ENCODE data around the gene ADO. TPM values are rescaled to one million over a fixed set of nuclear protein-coding genes. Genes with fewer than 3 reads are reported as not detected.

The ADO gene
- 22.4 TPM for polyA plus RNA-seq (2013, experiment 1 of 2)
- polyA plus RNA-seq (2013, experiment 2 of 2), result 22.3 TPM

DNA sequence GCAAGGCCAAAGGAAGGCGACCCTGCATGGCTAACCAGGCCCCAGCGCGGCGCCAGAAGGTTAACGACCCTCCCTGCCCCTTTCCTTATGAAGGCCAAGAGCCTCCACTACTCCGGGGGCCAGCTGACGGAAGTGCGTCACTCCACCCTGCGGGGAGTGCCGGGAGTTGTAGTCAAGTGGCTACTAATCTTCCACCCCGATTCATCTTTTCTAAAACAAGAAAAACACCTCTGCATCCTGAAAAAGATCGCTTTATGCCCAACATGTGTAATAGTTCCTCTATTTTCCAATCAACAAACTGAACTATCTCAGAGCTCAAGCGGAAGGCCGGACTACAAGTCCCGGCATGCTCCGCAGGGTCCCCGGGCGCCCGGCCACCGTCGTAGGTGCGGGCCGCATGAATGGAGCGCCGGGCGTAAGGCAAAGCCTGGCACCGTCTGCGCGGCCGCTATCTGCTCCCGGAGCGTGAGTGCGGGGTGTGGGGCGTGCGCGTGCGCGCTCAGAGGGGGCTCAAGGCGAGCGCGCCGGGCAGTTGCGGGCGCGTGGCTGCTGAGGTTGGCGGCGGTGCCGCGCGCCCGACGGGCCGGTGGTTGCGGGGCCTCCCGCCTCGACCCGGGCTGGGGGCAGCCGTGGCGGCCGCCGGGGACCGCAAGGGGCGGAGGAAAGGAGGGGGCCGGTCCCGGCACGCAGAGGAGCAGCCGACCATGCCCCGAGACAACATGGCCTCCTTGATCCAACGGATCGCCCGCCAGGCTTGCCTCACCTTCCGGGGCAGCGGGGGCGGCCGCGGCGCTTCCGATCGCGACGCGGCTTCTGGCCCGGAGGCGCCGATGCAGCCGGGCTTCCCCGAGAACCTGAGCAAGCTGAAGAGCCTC lies at the start of gene ADO:
Gene ADO (plus strand): TSS at position 365 of the 875 bp plus-strand sequence. CDS start 340 bp downstream, at position 705.
- peak within 1 kb of the TSS; percentile 100 for H3K56ac ChIP-seq (ENCODE audit: low read length)
- H3K79me2 ChIP-seq (ENCODE audit: control insufficient read depth, insufficient read depth, low read length), result peaks cover 17% of the 10 kb centered on the region
- H3K36me3 ChIP-seq (ENCODE audit: control insufficient read depth, insufficient read depth, low read length), result no peaks in the 10 kb centered on the region
- no CpG with 5 or more reads among the region's 87 CpGs for WGBS (ENCODE audit: extremely low coverage, insufficient coverage, low lambda C conversion rate)
- H3K4me1 ChIP-seq (ENCODE audit: control insufficient read depth, low read depth, low read length), result no peaks in the 10 kb centered on the region
- peak; percentile 94 for DNase-seq
- H3K27me3 ChIP-seq (ENCODE audit: insufficient read depth, low read length, poor library complexity), result no peaks in the 10 kb centered on the region
- H2AK5ac ChIP-seq (ENCODE audit: low read length), result no peak within 1 kb of the TSS
- no peak within 1 kb of the TSS for H2BK120ac ChIP-seq (ENCODE audit: low read depth, low read length)
- peak within 1 kb of the TSS; percentile 85 for H3K4me2 ChIP-seq (ENCODE audit: low read length)
- H3K18ac ChIP-seq (ENCODE audit: low read length), result peak within 1 kb of the TSS; percentile 86
- peak within 1 kb of the TSS; percentile 95 for H4K5ac ChIP-seq (ENCODE audit: low read length)
- H3K9ac ChIP-seq (ENCODE audit: low read length), result peak within 1 kb of the TSS; percentile 96
- peak within 1 kb of the TSS; percentile 59 for H3K4ac ChIP-seq (ENCODE audit: low read depth, low read length)
- H3K79me1 ChIP-seq (ENCODE audit: low read length), result peaks cover 5% of the 10 kb centered on the region
- H2BK5ac ChIP-seq (ENCODE audit: low read length), result no peak within 1 kb of the TSS
- peak within 1 kb of the TSS; percentile 43 for H4K8ac ChIP-seq (ENCODE audit: low read depth, low read length)
- no peak within 1 kb of the TSS for H2BK15ac ChIP-seq (replicated peaks; ENCODE audit: low read depth)
- H3K27ac ChIP-seq (ENCODE audit: low read depth, low read length), result peak within 1 kb of the TSS; percentile 66
- peak within 1 kb of the TSS; percentile 94 for H3K4me3 ChIP-seq (ENCODE audit: low read length)
- peak within 1 kb of the TSS; percentile 85 for H3K23ac ChIP-seq (ENCODE audit: low read length)

DNA sequence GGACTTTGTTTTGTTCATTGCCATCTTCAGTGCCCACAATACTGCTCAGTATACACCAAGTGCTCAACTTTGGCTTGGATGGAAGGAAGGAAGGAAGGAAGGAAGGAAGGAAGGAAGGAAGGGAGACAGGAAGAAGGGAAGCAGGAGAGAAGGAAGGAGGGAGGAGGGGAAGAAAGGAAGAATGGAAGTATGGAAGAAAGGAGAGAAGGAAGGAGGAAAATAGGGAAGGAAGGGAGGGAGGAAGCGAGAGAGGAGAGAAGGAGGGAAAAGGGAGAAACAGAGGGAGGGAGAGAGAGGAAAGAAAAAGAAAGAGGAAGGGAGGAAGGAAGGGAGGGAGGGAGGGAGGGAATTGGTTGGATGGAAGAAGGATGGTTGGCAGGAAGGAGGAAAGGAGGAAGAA lies 49.6 kb upstream of the ADO start:
- no peaks in the 10 kb centered on the region for H3K79me2 ChIP-seq (ENCODE audit: control insufficient read depth, insufficient read depth, low read length)

DNA sequence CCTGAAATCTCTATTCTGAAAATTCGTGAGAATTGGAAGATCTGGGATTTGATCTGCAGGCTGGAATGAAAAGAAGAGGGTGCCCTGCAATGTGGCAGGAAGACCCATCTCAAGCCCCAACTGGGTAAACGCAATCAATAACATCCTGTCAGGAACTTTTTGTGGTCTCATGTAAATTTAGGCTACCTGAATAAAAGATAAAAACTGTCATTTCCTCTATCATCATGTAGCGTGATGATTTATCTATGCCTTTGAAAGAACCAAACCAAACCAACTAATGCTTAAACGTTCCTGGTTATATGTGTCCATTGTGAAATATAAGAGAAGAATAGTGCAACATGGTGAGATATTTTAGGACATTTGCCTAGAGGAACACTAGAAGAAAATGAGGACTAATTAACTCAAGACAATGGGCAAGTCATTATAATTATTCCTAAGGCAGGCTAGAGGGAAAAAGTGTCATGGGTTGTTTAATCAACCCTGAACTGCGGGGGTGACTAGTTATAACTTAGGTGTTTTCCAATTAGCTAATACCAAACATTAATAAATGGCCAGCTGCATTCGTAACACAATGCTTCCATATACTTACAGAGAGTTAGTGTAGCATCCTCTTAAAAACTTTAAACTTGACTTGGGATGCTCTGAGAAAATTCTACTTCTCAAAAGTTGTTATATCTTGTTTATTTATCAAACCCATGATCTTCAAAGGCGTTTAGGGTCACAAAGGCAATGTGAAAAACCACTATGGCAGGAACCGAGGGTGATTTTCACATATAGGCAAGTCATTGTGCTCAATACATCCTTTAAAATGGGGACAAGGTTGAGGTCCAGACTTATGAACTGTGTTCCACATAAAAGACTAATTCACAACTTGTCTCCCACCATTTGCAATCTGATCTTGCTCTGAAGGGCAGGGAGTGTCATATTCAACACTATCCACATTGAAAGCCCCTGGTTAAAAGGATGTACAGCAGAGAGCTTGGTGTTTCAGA lies 48.6 kb upstream of the ADO start:
- H3K4ac ChIP-seq (ENCODE audit: low read depth, low read length), result no peak overlapping the region
- no peak overlapping the region for H3K4me3 ChIP-seq (ENCODE audit: low read length)
- H2AK5ac ChIP-seq (ENCODE audit: low read length), result no peak overlapping the region
- H4K5ac ChIP-seq (ENCODE audit: low read length), result no peak overlapping the region
- no peaks in the 10 kb centered on the region for H3K79me1 ChIP-seq (ENCODE audit: low read length)
- H3K23ac ChIP-seq (ENCODE audit: low read length), result no peak overlapping the region
- no peak overlapping the region for H3K56ac ChIP-seq (ENCODE audit: low read length)
- DNase-seq, result no peak
- no peak overlapping the region for H3K18ac ChIP-seq (ENCODE audit: low read length)
- no peak overlapping the region for H2BK120ac ChIP-seq (ENCODE audit: low read depth, low read length)
- H3K9ac ChIP-seq (ENCODE audit: low read length), result no peak overlapping the region
- WGBS (ENCODE audit: extremely low coverage, insufficient coverage, low lambda C conversion rate), result no CpG with 5 or more reads among the region's 8 CpGs
- no peaks in the 10 kb centered on the region for H3K36me3 ChIP-seq (ENCODE audit: control insufficient read depth, insufficient read depth, low read length)
- H3K79me2 ChIP-seq (ENCODE audit: control insufficient read depth, insufficient read depth, low read length), result no peaks in the 10 kb centered on the region
- H3K27ac ChIP-seq (ENCODE audit: low read depth, low read length), result no peak overlapping the region
- H4K8ac ChIP-seq (ENCODE audit: low read depth, low read length), result no peak overlapping the region
- H2BK5ac ChIP-seq (ENCODE audit: low read length), result no peak overlapping the region
- H2BK15ac ChIP-seq (replicated peaks; ENCODE audit: low read depth), result no peak overlapping the region
- no peak overlapping the region for H3K4me2 ChIP-seq (ENCODE audit: low read length)
- no peaks in the 10 kb centered on the region for H3K4me1 ChIP-seq (ENCODE audit: control insufficient read depth, low read depth, low read length)
- no peaks in the 10 kb centered on the region for H3K27me3 ChIP-seq (ENCODE audit: insufficient read depth, low read length, poor library complexity)

More for the DNA sequence above, 49.6 kb upstream of the ADO start:
- 83% methylated on average over 1 of the region's 1 CpG for WGBS (ENCODE audit: extremely low coverage, insufficient coverage, low lambda C conversion rate)
- H2BK5ac ChIP-seq (ENCODE audit: low read length), result no peak overlapping the region
- no peak overlapping the region for H3K9ac ChIP-seq (ENCODE audit: low read length)
- H4K5ac ChIP-seq (ENCODE audit: low read length), result no peak overlapping the region
- no peak overlapping the region for H2AK5ac ChIP-seq (ENCODE audit: low read length)
- no peak overlapping the region for H2BK120ac ChIP-seq (ENCODE audit: low read depth, low read length)
- no peak overlapping the region for H3K56ac ChIP-seq (ENCODE audit: low read length)
- no peak for DNase-seq
- no peak overlapping the region for H3K4ac ChIP-seq (ENCODE audit: low read depth, low read length)
- H3K36me3 ChIP-seq (ENCODE audit: control insufficient read depth, insufficient read depth, low read length), result no peaks in the 10 kb centered on the region
- H3K4me3 ChIP-seq (ENCODE audit: low read length), result no peak overlapping the region
- no peak overlapping the region for H3K23ac ChIP-seq (ENCODE audit: low read length)
- H3K4me1 ChIP-seq (ENCODE audit: control insufficient read depth, low read depth, low read length), result no peaks in the 10 kb centered on the region
- no peaks in the 10 kb centered on the region for H3K27me3 ChIP-seq (ENCODE audit: insufficient read depth, low read length, poor library complexity)
- H3K18ac ChIP-seq (ENCODE audit: low read length), result no peak overlapping the region
- H3K4me2 ChIP-seq (ENCODE audit: low read length), result no peak overlapping the region
- no peak overlapping the region for H2BK15ac ChIP-seq (replicated peaks; ENCODE audit: low read depth)
- H3K27ac ChIP-seq (ENCODE audit: low read depth, low read length), result no peak overlapping the region
- H4K8ac ChIP-seq (ENCODE audit: low read depth, low read length), result no peak overlapping the region
- no peaks in the 10 kb centered on the region for H3K79me1 ChIP-seq (ENCODE audit: low read length)

DNA sequence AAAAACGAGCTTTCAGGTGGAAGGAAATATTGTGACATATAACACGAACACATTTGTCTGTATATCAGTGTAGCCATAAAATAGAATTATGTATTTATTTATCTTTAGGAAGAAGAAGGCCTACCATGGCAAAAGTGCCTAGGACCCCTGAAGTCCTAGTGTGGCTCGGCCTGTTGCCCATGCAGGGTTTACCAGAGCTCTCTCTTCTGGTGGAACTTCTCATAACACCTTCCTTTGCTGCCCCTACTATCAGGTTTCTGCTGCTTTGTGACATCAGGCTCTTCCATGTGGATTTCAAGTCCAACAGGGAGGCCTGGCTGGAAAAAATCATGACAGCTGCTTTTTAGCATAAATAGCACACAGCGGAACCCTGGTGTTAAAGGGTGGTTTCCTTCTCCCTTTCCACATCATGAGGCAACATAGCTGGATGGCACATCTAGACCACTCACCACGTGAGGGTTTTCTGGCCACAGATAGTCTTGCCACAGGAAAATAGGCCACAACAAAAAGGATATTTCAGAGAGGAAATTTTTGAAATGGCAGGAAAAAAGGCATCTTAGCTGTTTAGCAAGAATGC lies 44.8 kb upstream of the ADO start:
- Histone ChIP-seq H3K4me3 (ENCODE audit: low read length) (no peak overlapping the region), H3K4ac (ENCODE audit: low read depth, low read length) (no peak overlapping the region), H3K4me1 (ENCODE audit: control insufficient read depth, low read depth, low read length) (no peaks in the 10 kb centered on the region), H3K79me1 (ENCODE audit: low read length) (no peaks in the 10 kb centered on the region), H3K23ac (ENCODE audit: low read length) (no peak overlapping the region), H2BK15ac (replicated peaks; ENCODE audit: low read depth) (no peak overlapping the region), H3K79me2 (ENCODE audit: control insufficient read depth, insufficient read depth, low read length) (no peaks in the 10 kb centered on the region), H4K5ac (ENCODE audit: low read length) (no peak overlapping the region), H3K27ac (ENCODE audit: low read depth, low read length) (no peak overlapping the region), H3K9ac (ENCODE audit: low read length) (no peak overlapping the region), H2BK120ac (ENCODE audit: low read depth, low read length) (no peak overlapping the region), H3K27me3 (ENCODE audit: insufficient read depth, low read length, poor library complexity) (no peaks in the 10 kb centered on the region), H2BK5ac (ENCODE audit: low read length) (no peak overlapping the region), H2AK5ac (ENCODE audit: low read length) (no peak overlapping the region), H3K36me3 (ENCODE audit: control insufficient read depth, insufficient read depth, low read length) (no peaks in the 10 kb centered on the region), H3K56ac (ENCODE audit: low read length) (no peak overlapping the region), H3K4me2 (ENCODE audit: low read length) (no peak overlapping the region), H4K8ac (ENCODE audit: low read depth, low read length) (no peak overlapping the region), H3K18ac (ENCODE audit: low read length) (no peak overlapping the region)
- DNase-seq, result no peak
- WGBS (ENCODE audit: extremely low coverage, insufficient coverage, low lambda C conversion rate), result no CpG with 5 or more reads among the region's 5 CpGs

DNA sequence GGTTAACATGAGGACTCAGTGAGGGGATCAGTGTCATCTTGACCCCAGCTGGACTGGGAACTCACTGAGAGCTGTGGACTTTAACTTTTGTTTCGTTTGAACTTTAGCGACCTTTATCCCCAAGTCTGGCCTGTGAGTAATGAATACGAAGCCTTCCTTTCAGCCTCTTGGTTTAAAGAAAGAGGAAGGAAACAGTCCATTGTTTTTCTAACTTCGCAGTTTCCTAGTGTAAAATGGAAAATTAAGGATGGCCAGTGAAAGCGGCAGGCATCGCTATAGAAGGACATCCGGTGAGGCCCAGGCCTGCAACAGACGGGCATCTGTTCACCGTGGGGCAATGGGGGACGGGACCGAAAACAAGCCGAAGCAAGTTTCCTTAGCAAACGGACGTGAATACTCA lies 44.1 kb upstream of the ADO start:
- no peak overlapping the region for H3K27ac ChIP-seq (ENCODE audit: low read depth, low read length)
- DNase-seq, result no peak

More for the DNA sequence above, 44.1 kb upstream of the ADO start:
- Histone ChIP-seq H4K5ac (ENCODE audit: low read length) (no peak overlapping the region), H3K56ac (ENCODE audit: low read length) (no peak overlapping the region), H3K4me1 (ENCODE audit: control insufficient read depth, low read depth, low read length) (no peaks in the 10 kb centered on the region), H2BK15ac (replicated peaks; ENCODE audit: low read depth) (no peak overlapping the region), H3K4me3 (ENCODE audit: low read length) (no peak overlapping the region), H3K9ac (ENCODE audit: low read length) (no peak overlapping the region), H4K8ac (ENCODE audit: low read depth, low read length) (no peak overlapping the region), H3K23ac (ENCODE audit: low read length) (no peak overlapping the region), H3K36me3 (ENCODE audit: control insufficient read depth, insufficient read depth, low read length) (no peaks in the 10 kb centered on the region), H3K27me3 (ENCODE audit: insufficient read depth, low read length, poor library complexity) (no peaks in the 10 kb centered on the region), H3K18ac (ENCODE audit: low read length) (no peak overlapping the region), H3K4ac (ENCODE audit: low read depth, low read length) (no peak overlapping the region), H3K4me2 (ENCODE audit: low read length) (no peak overlapping the region), H2AK5ac (ENCODE audit: low read length) (no peak overlapping the region), H3K79me2 (ENCODE audit: control insufficient read depth, insufficient read depth, low read length) (no peaks in the 10 kb centered on the region), H3K79me1 (ENCODE audit: low read length) (no peaks in the 10 kb centered on the region), H2BK120ac (ENCODE audit: low read depth, low read length) (no peak overlapping the region), H2BK5ac (ENCODE audit: low read length) (no peak overlapping the region)
- no CpG with 5 or more reads among the region's 14 CpGs for WGBS (ENCODE audit: extremely low coverage, insufficient coverage, low lambda C conversion rate)

Measured in mesendoderm (in vitro differentiated cells).